HepG2 (cell line): ENCODE results near the gene GNAI2. TPM values are rescaled to one million over a fixed set of nuclear protein-coding genes. Genes with fewer than 3 reads are reported as not detected.

Experiments used
- CBX2 ChIP-seq, 2 experiments: fragments of 200-600 bp in 1 of 2; sonication (generic); formaldehyde crosslinking in 1 of 2; IDR thresholded peaks; 2 replicates each; pipeline versions ENCODE4 v1.7.0 to v1.8.1; 2018 to 2022; ENCODE audit warnings: low read depth in 2 of 2, low read length in 1 of 2, mild to moderate bottlenecking in 1 of 2, missing genetic modification reagents in 1 of 2
- GFI1 ChIP-seq: sonication (generic); formaldehyde crosslinking; IDR thresholded peaks from 2 replicates; pipeline ENCODE4 v1.5.0; 2020; ENCODE audit warnings: missing genetic modification reagents, mild to moderate bottlenecking, borderline replicate concordance
- HBP1 ChIP-seq: IDR thresholded peaks from 2 replicates; pipeline ENCODE4 v1.6.1; 2016; ENCODE audit warnings: low read depth, control low read depth
- HMG20B ChIP-seq: conservative IDR thresholded peaks from 2 replicates; pipeline ENCODE4 v1.6.1; 2016; ENCODE audit warnings: missing genetic modification reagents, missing compliant biosample characterization
- HNRNPK ChIP-seq: fragments of 200-400 bp; formaldehyde crosslinking; IDR thresholded peaks from 2 replicates; pipeline ENCODE4 v1.6.1; 2018; ENCODE audit warnings: low read length, low read depth, moderate library complexity, mild to moderate bottlenecking; ENCODE audit not compliant: poor library complexity, severe bottlenecking
- HNRNPLL ChIP-seq: fragments of 200-400 bp; formaldehyde crosslinking; IDR thresholded peaks from 2 replicates; pipeline ENCODE4 v1.6.1; 2017; ENCODE audit warnings: mild to moderate bottlenecking, low read depth, low read length; ENCODE audit not compliant: poor library complexity, severe bottlenecking
- KAT2B ChIP-seq: fragments of 150-350 bp; IDR thresholded peaks from 2 replicates; pipeline ENCODE4 v1.6.1; 2014; ENCODE audit warnings: low read depth, low read length, borderline replicate concordance
- KAT7 ChIP-seq: IDR thresholded peaks from 2 replicates; pipeline ENCODE4 v1.6.1; 2018; ENCODE audit warnings: borderline replicate concordance, missing compliant biosample characterization
- MEF2D ChIP-seq: sonication (generic); formaldehyde crosslinking; IDR thresholded peaks from 2 replicates; pipeline ENCODE4 v1.5.1; 2020; ENCODE audit warnings: mild to moderate bottlenecking, missing genetic modification reagents
- MIER3 ChIP-seq: IDR thresholded peaks from 2 replicates; pipeline ENCODE4 v1.6.1; 2016; ENCODE audit warnings: missing compliant biosample characterization, borderline replicate concordance
- PLRG1 ChIP-seq: fragments of 450-650 bp; conservative IDR thresholded peaks from 2 replicates; pipeline ENCODE4 v1.6.1; 2016
- SYNCRIP ChIP-seq: fragments of 200-400 bp; formaldehyde crosslinking; IDR thresholded peaks from 2 replicates; pipeline ENCODE4 v1.6.1; 2018; ENCODE audit warnings: mild to moderate bottlenecking, low read depth, low read length; ENCODE audit not compliant: insufficient read depth
- TSC22D2 ChIP-seq: sonication (generic); formaldehyde crosslinking; IDR thresholded peaks from 2 replicates; pipeline ENCODE4 v1.5.1; 2020; ENCODE audit warnings: missing genetic modification reagents, mild to moderate bottlenecking, borderline replicate concordance
- ZNF3 ChIP-seq: IDR thresholded peaks from 2 replicates; pipeline ENCODE4 v1.7.0; 2017; ENCODE audit warnings: inconsistent platforms
- ZNF414 ChIP-seq: sonication (generic); formaldehyde crosslinking; IDR thresholded peaks from 2 replicates; pipeline ENCODE4 v1.5.0; 2020; ENCODE audit warnings: missing genetic modification reagents
- ZNF446 ChIP-seq: sonication (generic); formaldehyde crosslinking; IDR thresholded peaks from 2 replicates; pipeline ENCODE4 v1.5.0; 2020; ENCODE audit warnings: mild to moderate bottlenecking, missing genetic modification reagents
- ZNF691 ChIP-seq: sonication (generic); formaldehyde crosslinking; IDR thresholded peaks from 2 replicates; pipeline ENCODE4 v1.4.0; 2020; ENCODE audit warnings: missing genetic modification reagents, low read depth, mild to moderate bottlenecking, borderline replicate concordance
- ZNF709 ChIP-seq: sonication (generic); formaldehyde crosslinking; IDR thresholded peaks from 2 replicates; pipeline ENCODE4 v1.5.0; 2020; ENCODE audit warnings: mild to moderate bottlenecking, missing genetic modification reagents
- ZNF761 ChIP-seq: sonication (generic); formaldehyde crosslinking; conservative IDR thresholded peaks from 2 replicates; pipeline ENCODE4 v1.4.0; 2020; ENCODE audit warnings: mild to moderate bottlenecking, missing genetic modification reagents
- ZNF777 ChIP-seq: sonication (generic); formaldehyde crosslinking; IDR thresholded peaks from 2 replicates; pipeline ENCODE4 v1.4.0; 2020; ENCODE audit warnings: missing genetic modification reagents
- ZNF816 ChIP-seq: sonication (generic); formaldehyde crosslinking; IDR thresholded peaks from 2 replicates; pipeline ENCODE4 v1.8.0; 2022; ENCODE audit warnings: missing genetic modification reagents, mild to moderate bottlenecking, borderline replicate concordance
- ZNF841 ChIP-seq: sonication (generic); formaldehyde crosslinking; IDR thresholded peaks from 2 replicates; pipeline ENCODE4 v1.8.1; 2023; ENCODE audit warnings: missing genetic modification reagents, borderline replicate concordance
- ZSCAN25 ChIP-seq: sonication (generic); formaldehyde crosslinking; IDR thresholded peaks from 2 replicates; pipeline ENCODE4 v1.8.0; 2022; ENCODE audit warnings: mild to moderate bottlenecking, missing genetic modification reagents
- polyA plus RNA-seq, 8 experiments: library from polyadenylated mRNA; depleted of rRNA in 3 of 8; stranded (reverse) in 7 of 8; unstranded in 1 of 8; fragments of >200 nt; fragmentation: Illumina TruSeq in 4 of 8; extraction: Trizol in 4 of 8; gene quantifications; 2 replicates each; pipeline versions ENCODE4 v1.2.1 to v1.2.3, GENCODE V29; 2011 to 2016; ENCODE audit warnings: low read depth in 4 of 8, missing spikeins in 1 of 8, mixed read lengths in 1 of 8; ENCODE audit not compliant: insufficient read depth in 1 of 8
- total RNA-seq, 5 experiments: library from RNA; depleted of rRNA; stranded (reverse); fragments of >200 nt; fragmentation: Illumina TruSeq; extraction: Trizol; gene quantifications; 2 replicates each; pipeline ENCODE4 v1.2.3, GENCODE V29; 2016; ENCODE audit warnings: low read depth in 1 of 5
- TF ChIP-seq, protein P1 (sequence below): sonication (generic); formaldehyde crosslinking; IDR thresholded peaks from 2 replicates; pipeline ENCODE4 v1.8.0; 2022; ENCODE audit warnings: mild to moderate bottlenecking, missing genetic modification reagents, moderate library complexity
- TF ChIP-seq, protein P2 (sequence below): sonication (generic); formaldehyde crosslinking; IDR thresholded peaks from 2 replicates; pipeline ENCODE4 v1.5.0; 2020; ENCODE audit warnings: missing genetic modification reagents

GNAI2 gene
- total and polyA plus RNA-seq, 2 of the 13 experiments (the other 11 are each of a cell fraction or from before 2014, with no cell fraction given), result 51.1 to 66.2 TPM

GRCh38 chr3:50235716-50236483 is at the start of gene GNAI2 (continued):
- no peak for TF ChIP-seq ZNF414
- no peak for TF ChIP-seq HBP1
- TF ChIP-seq ZSCAN25 (CRISPR knock-in tag), result peak; percentile 42; the same call in 1 of the 2 replicates
- no peak for TF ChIP-seq CBX2 (IDR thresholded peaks at IDR 0.05; ENCODE audit: low read depth, low read length)
- TF ChIP-seq CBX2 (CRISPR knock-in tag; IDR thresholded peaks at IDR 0.05; ENCODE audit: low read depth), result no peak
- TF ChIP-seq SYNCRIP, result no peak
- no peak for TF ChIP-seq KAT2B
- no peak for TF ChIP-seq HMG20B (CRISPR knock-in tag)
- peak; percentile 82 for TF ChIP-seq ZNF777
- no peak for TF ChIP-seq PLRG1
- no peak for TF ChIP-seq ZNF3
- TF ChIP-seq, protein P1, sequence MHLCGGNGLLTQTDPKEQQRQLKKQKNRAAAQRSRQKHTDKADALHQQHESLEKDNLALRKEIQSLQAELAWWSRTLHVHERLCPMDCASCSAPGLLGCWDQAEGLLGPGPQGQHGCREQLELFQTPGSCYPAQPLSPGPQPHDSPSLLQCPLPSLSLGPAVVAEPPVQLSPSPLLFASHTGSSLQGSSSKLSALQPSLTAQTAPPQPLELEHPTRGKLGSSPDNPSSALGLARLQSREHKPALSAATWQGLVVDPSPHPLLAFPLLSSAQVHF (CRISPR knock-in tag), result no peak
- TF ChIP-seq ZNF761 (CRISPR knock-in tag), result no peak
- TF ChIP-seq GFI1, result no peak
- TF ChIP-seq TSC22D2 (CRISPR knock-in tag), result no peak
- TF ChIP-seq ZNF816 (CRISPR knock-in tag), result peak; percentile 55; the same call in 1 of the 2 replicates
- no peak for TF ChIP-seq ZNF691 (CRISPR knock-in tag)
- no peak for TF ChIP-seq HNRNPK
- no peak for TF ChIP-seq MIER3 (CRISPR knock-in tag)
- no peak for TF ChIP-seq MEF2D
- TF ChIP-seq KAT7, result no peak
- TF ChIP-seq ZNF841 (CRISPR knock-in tag), result no peak
- no peak; the same call in 1 of the 2 replicates for TF ChIP-seq ZNF709
- peak; percentile 57; the same call in 1 of the 2 replicates for TF ChIP-seq ZNF446 (CRISPR knock-in tag)
- TF ChIP-seq, protein P2, sequence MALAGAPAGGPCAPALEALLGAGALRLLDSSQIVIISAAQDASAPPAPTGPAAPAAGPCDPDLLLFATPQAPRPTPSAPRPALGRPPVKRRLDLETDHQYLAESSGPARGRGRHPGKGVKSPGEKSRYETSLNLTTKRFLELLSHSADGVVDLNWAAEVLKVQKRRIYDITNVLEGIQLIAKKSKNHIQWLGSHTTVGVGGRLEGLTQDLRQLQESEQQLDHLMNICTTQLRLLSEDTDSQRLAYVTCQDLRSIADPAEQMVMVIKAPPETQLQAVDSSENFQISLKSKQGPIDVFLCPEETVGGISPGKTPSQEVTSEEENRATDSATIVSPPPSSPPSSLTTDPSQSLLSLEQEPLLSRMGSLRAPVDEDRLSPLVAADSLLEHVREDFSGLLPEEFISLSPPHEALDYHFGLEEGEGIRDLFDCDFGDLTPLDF, result peak; percentile 61; the same call in 1 of the 2 replicates
- TF ChIP-seq HNRNPLL, result peak; percentile 73
